GM10266 (cell line): Measurements from ENCODE around the gene ANGPTL2.
"Not testable (repeated sequence)": the region's sequence is repeated elsewhere in the genome, so short reads cannot be mapped to it uniquely, and the experiment has no call there.

ENCODE experiments used
- DNase-seq: peaks from one replicate; pipeline ENCODE4 v3.0.0; 2012; ENCODE audit errors: extremely low spot score
- TF ChIP-seq, protein P1 (sequence below): IDR thresholded peaks from 2 replicates; pipeline ENCODE4 v1.5.1; 2012; ENCODE audit warnings: mild to moderate bottlenecking, low read depth; ENCODE audit not compliant: control insufficient read depth, insufficient read depth; ENCODE audit errors: missing control alignments

The ANGPTL2 gene

DNA sequence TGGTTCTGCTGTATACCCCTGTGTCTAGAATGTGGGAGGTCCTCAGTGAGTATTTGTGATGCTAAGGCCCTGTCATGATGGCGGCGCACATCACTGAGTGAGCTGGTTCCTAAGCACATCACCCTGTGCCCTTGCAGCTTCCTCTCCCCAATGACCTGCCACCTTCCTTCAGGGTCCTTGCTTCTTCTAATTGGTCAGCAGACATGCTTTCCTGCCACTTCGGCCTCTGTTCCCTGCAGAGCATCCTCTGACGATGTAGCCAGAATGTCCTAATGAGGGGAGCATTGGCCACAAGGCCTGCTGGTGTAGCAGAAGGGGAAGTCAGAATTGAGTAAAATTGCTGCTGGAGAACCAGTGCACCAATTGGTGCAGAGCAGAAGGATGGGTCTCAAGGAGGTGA is 31.1 kb upstream of the ANGPTL2 start:
- TF ChIP-seq, protein P1, sequence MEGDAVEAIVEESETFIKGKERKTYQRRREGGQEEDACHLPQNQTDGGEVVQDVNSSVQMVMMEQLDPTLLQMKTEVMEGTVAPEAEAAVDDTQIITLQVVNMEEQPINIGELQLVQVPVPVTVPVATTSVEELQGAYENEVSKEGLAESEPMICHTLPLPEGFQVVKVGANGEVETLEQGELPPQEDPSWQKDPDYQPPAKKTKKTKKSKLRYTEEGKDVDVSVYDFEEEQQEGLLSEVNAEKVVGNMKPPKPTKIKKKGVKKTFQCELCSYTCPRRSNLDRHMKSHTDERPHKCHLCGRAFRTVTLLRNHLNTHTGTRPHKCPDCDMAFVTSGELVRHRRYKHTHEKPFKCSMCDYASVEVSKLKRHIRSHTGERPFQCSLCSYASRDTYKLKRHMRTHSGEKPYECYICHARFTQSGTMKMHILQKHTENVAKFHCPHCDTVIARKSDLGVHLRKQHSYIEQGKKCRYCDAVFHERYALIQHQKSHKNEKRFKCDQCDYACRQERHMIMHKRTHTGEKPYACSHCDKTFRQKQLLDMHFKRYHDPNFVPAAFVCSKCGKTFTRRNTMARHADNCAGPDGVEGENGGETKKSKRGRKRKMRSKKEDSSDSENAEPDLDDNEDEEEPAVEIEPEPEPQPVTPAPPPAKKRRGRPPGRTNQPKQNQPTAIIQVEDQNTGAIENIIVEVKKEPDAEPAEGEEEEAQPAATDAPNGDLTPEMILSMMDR = no peak
- no peak for DNase-seq

DNA sequence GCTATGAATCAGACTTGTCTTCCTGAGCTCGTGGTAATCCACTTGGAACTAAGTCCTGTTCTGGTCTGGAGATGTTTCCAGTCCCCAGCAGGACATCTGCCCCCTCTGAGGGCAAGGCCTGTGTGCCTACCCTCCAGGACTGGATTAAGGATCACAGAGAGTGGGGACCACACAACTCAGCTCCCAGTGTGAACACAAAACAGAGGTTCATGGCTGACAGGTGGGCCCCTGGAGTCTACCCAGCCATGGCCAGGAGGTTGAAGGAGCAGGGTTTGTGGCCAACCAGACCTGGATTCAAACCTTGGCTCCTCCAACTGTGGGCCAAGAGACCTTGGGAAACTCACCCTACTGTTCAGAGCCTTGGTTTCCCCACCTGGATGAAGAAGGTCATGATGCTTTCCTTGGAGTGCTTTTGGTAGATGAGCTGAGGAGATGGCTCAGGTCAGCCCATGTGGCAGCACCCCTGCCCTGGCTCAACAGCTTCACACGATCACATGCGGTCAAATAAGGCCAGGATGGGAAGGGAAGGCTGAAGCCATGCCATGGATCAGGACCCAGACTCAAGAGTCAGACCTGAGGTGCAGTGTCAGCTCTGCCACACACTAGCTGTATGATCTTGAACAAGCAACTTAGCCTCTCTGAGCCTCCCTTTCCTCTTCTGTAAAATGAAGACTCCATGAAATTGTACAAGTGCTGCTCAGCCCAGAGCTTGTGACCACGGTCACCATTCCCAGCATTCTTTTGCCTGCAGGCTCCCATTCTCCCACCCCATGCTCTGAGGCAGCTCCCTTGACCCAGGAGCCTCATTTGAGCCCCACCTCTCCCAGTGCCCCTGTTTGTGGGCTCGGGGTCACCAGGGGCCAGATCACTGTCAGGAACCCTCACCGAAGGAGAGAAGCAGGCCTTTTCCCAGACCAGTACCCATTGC is 27.3 kb upstream of the ANGPTL2 start:
- DNase-seq = no peak
- TF ChIP-seq, protein P1 = no peak

DNA sequence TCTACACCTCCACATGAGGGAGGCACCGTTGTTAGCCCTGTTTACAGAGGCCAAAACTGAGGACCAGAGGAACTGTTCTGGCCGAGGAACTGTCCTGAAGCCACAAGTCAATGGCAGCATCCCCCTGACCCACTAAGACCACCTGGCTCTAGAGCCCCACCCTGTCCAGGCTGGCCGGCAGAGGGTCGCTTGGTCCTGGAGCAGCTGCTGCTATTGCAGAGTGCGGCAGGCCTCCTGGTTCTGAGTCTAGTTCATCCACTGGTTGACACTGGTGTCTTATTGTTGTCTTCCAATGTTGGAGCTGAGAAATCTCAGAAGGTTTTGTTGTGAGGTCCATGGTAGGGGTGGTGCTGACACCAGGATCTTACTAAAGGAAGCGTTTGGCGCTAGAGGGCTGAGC is 26.6 kb upstream of the ANGPTL2 start:
- DNase-seq = no peak
- TF ChIP-seq, protein P1 = no peak

DNA sequence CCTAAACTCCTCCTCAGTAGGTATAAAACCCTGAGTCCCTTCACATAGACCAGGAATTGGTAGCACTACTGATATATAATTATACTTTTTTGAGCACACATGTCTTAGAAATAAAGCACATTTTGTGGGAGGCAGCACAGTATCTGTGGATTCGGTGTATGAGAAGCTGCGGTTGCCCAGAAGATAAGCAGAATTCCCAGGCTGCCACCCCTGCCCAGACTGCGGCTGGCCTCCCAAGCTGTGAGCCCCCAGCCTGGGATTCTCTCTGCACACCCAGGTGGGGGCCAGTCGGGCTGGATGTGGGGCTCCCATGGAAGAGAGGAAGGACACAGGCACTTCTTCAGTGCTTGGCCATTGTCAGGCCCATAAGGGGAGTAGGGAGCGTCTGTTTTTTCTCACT is 25.6 kb upstream of the ANGPTL2 start:
- TF ChIP-seq, protein P1 = no peak
- no peak for DNase-seq

DNA sequence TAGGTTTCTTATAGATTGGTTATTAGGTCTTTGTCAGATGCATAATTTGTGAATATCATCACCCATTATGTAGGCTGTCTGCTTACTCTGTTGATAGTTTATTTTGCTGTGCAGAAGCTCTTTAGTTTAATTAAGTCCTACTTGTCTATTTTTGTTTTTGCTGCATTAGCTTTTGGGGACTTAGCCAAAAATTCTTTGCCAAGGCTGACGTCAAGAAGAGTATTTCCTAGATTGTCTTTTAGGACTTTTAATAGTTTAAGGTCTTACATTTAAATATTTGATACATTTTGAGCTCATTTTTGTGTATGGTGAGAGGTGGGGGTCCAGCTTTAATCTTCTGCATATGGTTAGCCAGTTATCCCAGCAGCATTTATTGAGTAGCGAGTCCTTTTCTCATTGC is 24.8 kb upstream of the ANGPTL2 start:
- TF ChIP-seq, protein P1 = no peak
- no peak for DNase-seq

DNA sequence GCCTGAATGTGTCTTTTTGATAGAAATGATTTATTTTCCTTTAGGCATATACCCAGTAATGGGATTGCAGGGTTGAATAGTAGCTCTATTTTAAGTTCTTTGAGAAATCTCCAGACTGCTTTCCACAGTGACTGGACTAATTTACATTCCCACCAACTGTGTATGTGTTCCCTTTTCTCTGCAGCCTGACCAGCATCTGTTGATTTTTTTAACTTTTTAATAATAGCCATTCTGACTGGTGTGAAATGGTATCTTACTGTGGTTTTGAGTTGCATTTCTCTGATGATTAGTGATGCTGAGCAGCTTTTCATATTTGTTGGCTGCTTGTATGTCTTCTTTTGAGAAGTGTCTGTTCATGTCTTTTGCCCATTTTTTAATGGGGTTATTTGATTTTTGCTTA is 24.4 kb upstream of the ANGPTL2 start:
- DNase-seq = not testable (repeated sequence)

DNA sequence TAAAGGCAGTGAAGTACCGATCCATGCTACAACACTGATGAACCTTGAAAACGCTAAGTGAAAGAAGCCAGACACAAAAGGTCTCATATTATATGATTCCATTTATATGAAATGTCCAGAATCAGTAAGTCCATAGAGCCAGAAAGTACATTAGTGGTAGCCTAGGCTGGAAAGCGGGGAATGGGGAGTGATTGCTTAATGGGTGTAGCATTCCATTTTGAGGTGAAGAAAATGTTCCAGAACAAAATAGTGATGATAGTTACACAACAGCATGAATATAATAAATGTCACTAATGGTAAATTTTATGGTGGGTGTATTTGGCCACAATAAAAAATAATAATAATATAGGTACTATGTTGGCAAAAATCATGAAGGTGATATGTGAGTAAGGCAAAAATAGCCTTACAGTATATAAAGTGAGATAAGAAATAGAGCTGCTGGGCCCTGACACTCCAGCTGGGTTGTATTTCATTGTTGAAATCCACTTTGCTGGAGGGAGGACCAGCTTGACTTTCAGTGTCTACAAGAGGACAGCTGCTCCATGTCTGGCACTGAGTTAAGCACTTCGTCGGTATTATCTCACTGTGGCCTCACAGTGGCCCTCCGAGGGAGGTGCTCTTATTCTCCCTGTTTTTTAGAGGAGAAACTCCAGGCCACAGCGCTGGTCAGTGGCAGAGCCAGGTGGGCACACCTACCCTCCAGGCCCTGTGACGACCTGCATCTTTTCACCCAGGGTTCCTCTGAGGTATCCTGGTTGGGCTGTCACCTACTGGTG is 22.4 kb upstream of the ANGPTL2 start:
- TF ChIP-seq, protein P1 = no peak
- no peak for DNase-seq
